ENCODE results near the gene HNRNPLL. TPM values are rescaled to one million over a fixed set of nuclear protein-coding genes. Genes with fewer than 3 reads are reported as not detected.

The HNRNPLL gene
- total and polyA plus RNA-seq, 4 donors, result 7.7 to 18.3 (median 13.1) TPM

GRCh38 chr2:38574278-38574677 is 28.4 kb downstream of the HNRNPLL start:
- Histone ChIP-seq H3K27me3 (ENCODE audit: control insufficient read depth in 4 of 4, insufficient read depth in 4 of 4, low read length in 3 of 4) (no peaks in the 10 kb centered on the region), H3K9ac (ENCODE audit: low read depth in 1 of 2, low read length in 2 of 2) (no peak overlapping the region), H3K4me3 (ENCODE audit: low read depth in 1 of 3, low read length in 3 of 3) (no peak overlapping the region), H3K9me3 (ENCODE audit: control insufficient read depth in 4 of 4, low read length in 3 of 4) (no peaks in the 10 kb centered on the region), H3K4me1 (ENCODE audit: control insufficient read depth in 4 of 4, insufficient read depth in 4 of 4, low read length in 3 of 4) (peaks cover 0 to 10% (median 3%) of the 10 kb centered on the region in 4 donors), H3K27ac (ENCODE audit: low read depth in 1 of 2, low read length in 2 of 2) (no peak overlapping the region), H3K36me3 (ENCODE audit: control insufficient read depth in 4 of 4, insufficient read depth in 3 of 4, low read depth in 1 of 4, low read length in 3 of 4) (peaks cover 1 to 8% (median 6%) of the 10 kb centered on the region in 4 donors)
- TF ChIP-seq NR2F2 (IDR thresholded peaks at IDR 0.05) (no peak), EGR1 (IDR thresholded peaks at IDR 0.05; ENCODE audit: low read depth in 2 of 2) (no peak), HNF4A (conservative IDR thresholded peaks at IDR 0.05) (no peak), FOXA1 (IDR thresholded peaks at IDR 0.05) (no peak), JUND (IDR thresholded peaks at IDR 0.05) (no peak), YY1 (IDR thresholded peaks at IDR 0.05) (no peak), TAF1 (conservative IDR thresholded peaks at IDR 0.05) (no peak), HNF4G (IDR thresholded peaks at IDR 0.05) (no peak), SP1 (IDR thresholded peaks at IDR 0.05) (no peak), RXRA (IDR thresholded peaks at IDR 0.05) (no peak), ATF3 (IDR thresholded peaks at IDR 0.05) (no peak), GABPA (IDR thresholded peaks at IDR 0.05 in 1 of 2, conservative IDR thresholded peaks at IDR 0.05 in 1 of 2) (no peak), CTCF (IDR thresholded peaks at IDR 0.05; ENCODE audit: low read depth, low read length, missing input control) (no peak), RAD21 (IDR thresholded peaks at IDR 0.05) (no peak), MAX (IDR thresholded peaks at IDR 0.05) (no peak), FOXA2 (IDR thresholded peaks at IDR 0.05) (no peak)
- DNase-seq (ENCODE audit: low spot score), result no peak

- Histone ChIP-seq H3K27ac (ENCODE audit: low read depth in 1 of 2, low read length in 2 of 2) (no peak overlapping the region), H3K9me3 (ENCODE audit: control insufficient read depth in 4 of 4, low read length in 3 of 4) (no peaks in the 10 kb centered on the region), H3K9ac (ENCODE audit: low read depth in 1 of 2, low read length in 2 of 2) (no peak overlapping the region), H3K36me3 (ENCODE audit: control insufficient read depth in 4 of 4, insufficient read depth in 3 of 4, low read depth in 1 of 4, low read length in 3 of 4) (peaks cover 1 to 15% (median 9%) of the 10 kb centered on the region in 4 donors), H3K4me3 (ENCODE audit: low read depth in 1 of 3, low read length in 3 of 3) (no peak overlapping the region), H3K4me1 (ENCODE audit: control insufficient read depth in 4 of 4, insufficient read depth in 4 of 4, low read length in 3 of 4) (peaks cover 0 to 18% (median 11%) of the 10 kb centered on the region in 4 donors), H3K27me3 (ENCODE audit: control insufficient read depth in 4 of 4, insufficient read depth in 4 of 4, low read length in 3 of 4) (no peaks in the 10 kb centered on the region)
- DNase-seq (ENCODE audit: low spot score), result no peak
- TF ChIP-seq NR2F2 (IDR thresholded peaks at IDR 0.05), result no peak
- TF ChIP-seq GABPA (IDR thresholded peaks at IDR 0.05 in 1 of 2, conservative IDR thresholded peaks at IDR 0.05 in 1 of 2), result no peak
- no peak for TF ChIP-seq HNF4G (IDR thresholded peaks at IDR 0.05)
- no peak for TF ChIP-seq JUND (IDR thresholded peaks at IDR 0.05)
- 89% methylated on average over 1 of the region's 1 CpG for whole genome bisulfite sequencing
Measured at GRCh38 chr2:38572167-38572566, 30.6 kb downstream of the HNRNPLL start.

- Histone ChIP-seq H3K36me3 (ENCODE audit: control insufficient read depth in 4 of 4, insufficient read depth in 3 of 4, low read depth in 1 of 4, low read length in 3 of 4) (peaks cover 1 to 19% (median 9%) of the 10 kb centered on the region in 4 donors), H3K4me3 (ENCODE audit: low read depth in 1 of 3, low read length in 3 of 3) (no peak overlapping the region), H3K27me3 (ENCODE audit: control insufficient read depth in 4 of 4, insufficient read depth in 4 of 4, low read length in 3 of 4) (no peaks in the 10 kb centered on the region), H3K9me3 (ENCODE audit: control insufficient read depth in 4 of 4, low read length in 3 of 4) (no peaks in the 10 kb centered on the region), H3K9ac (ENCODE audit: low read depth in 1 of 2, low read length in 2 of 2) (no peak overlapping the region), H3K27ac (ENCODE audit: low read depth in 1 of 2, low read length in 2 of 2) (no peak overlapping the region), H3K4me1 (ENCODE audit: control insufficient read depth in 4 of 4, insufficient read depth in 4 of 4, low read length in 3 of 4) (peaks cover 0 to 18% (median 11%) of the 10 kb centered on the region in 4 donors)
- DNase-seq (ENCODE audit: low spot score), result no peak
- 75% methylated on average over 4 of the region's 4 CpGs for WGBS
- TF ChIP-seq SP1 (IDR thresholded peaks at IDR 0.05) (no peak), RAD21 (IDR thresholded peaks at IDR 0.05) (no peak), HNF4G (IDR thresholded peaks at IDR 0.05) (no peak), YY1 (IDR thresholded peaks at IDR 0.05) (no peak), CTCF (IDR thresholded peaks at IDR 0.05; ENCODE audit: low read depth, low read length, missing input control) (no peak), ATF3 (IDR thresholded peaks at IDR 0.05) (no peak), FOXA2 (IDR thresholded peaks at IDR 0.05) (no peak), HNF4A (conservative IDR thresholded peaks at IDR 0.05) (no peak), MAX (IDR thresholded peaks at IDR 0.05) (no peak), FOXA1 (IDR thresholded peaks at IDR 0.05) (no peak), TAF1 (conservative IDR thresholded peaks at IDR 0.05) (no peak), EGR1 (IDR thresholded peaks at IDR 0.05; ENCODE audit: low read depth in 2 of 2) (no peak), NR2F2 (IDR thresholded peaks at IDR 0.05) (no peak), RXRA (IDR thresholded peaks at IDR 0.05) (no peak), GABPA (IDR thresholded peaks at IDR 0.05 in 1 of 2, conservative IDR thresholded peaks at IDR 0.05 in 1 of 2) (no peak), REST (IDR thresholded peaks at IDR 0.05) (no peak)
Measured at GRCh38 chr2:38571193-38571592, 31.5 kb downstream of the HNRNPLL start.

Data from liver (tissue), 9 donors.